GM21717 (cell line): ENCODE results near the gene CBFA2T2.
"Not testable (repeated sequence)": the region's sequence is repeated elsewhere in the genome, so short reads cannot be mapped to it uniquely, and the experiment has no call there.

Source experiments
- ATAC-seq: cut with Tn5 transposase; IDR thresholded peaks from one replicate; pipeline ENCODE4 v1.9.1; 2021; ENCODE audit warnings: mild to moderate bottlenecking, moderate library complexity; ENCODE audit not compliant: unreplicated experiment

CBFA2T2 gene

DNA sequence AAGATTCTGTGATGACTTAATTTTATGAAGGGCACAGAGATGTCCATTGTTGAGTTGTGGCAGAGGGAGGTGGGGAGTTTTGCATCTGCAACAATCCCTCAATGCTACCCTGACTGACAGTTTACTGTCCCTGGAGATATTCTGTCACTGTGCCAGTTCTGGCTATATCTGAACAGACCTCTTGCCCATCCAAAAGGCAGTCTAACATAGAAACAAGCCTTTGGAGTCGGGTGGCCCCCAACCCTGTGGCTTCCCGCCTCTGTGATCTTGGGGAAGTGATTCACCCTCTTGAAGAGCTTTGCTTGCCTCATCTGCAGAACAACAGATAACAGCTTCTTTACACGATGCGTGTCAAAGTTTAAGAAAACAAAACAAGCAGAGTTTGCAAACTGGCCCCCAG is 200.1 kb downstream of the CBFA2T2 start:
- no peak for ATAC-seq

DNA sequence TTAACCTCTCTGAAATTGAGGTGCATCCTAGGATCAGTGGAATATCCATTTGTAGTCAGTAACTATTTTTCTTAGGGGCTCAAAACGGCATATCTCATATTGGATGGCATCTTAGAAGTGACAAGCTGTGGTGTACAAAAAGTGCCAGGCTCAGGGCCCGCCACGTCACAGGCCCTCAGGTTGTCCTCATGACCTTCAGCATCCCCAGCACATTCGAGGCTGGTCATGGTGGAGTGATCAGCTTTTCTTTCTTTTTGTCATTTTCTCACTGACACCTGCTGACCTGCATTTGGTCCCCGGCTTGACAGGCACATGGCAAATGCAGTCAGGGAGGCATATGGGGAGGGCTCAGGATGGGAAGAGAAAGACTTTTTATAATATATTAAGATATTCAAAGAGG is 203.4 kb downstream of the CBFA2T2 start:
- no peak for ATAC-seq

DNA sequence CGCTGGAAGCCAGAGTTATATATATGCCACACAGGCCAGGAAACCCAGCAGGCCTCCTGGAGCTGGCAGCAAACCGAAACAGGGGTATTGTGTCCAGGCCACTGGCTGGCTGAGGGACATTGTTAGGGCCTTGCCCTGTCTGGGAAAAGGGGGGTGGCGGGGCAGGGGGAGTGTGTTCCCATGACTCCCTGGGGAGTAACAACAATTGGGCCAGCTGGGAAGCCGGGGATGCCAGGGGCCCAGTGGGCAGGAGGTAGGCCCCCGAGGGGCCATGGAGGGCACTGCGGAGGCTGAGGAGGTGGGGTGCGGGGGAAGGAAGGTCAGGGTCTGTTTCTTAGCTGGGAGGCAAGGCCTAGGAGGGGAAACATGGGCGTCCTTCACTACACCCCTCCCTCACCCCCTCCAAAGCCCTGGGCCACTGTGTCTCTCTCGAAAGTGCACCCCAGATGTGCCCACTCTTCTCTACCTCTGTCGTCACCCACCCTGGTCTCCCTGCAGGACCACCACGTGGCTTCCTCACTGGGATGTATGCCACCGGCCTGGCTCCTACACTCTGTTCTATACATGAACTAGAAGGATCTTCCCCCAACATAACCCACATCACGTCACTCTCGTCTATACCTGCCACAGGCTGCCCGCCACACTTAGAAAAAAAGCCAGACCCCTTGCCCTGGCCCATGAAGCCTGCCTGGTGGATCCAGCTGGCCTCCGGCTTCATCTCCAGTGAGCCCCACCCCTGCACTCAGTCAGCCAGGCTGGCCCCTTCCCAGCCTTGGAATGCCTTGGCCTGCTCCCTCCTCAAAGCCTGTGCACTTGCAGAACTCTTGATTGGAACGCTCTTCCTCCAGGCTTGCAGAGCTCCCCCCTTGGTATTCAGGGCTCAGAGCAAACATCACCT is 204.1 kb downstream of the CBFA2T2 start:
- no peak for ATAC-seq

DNA sequence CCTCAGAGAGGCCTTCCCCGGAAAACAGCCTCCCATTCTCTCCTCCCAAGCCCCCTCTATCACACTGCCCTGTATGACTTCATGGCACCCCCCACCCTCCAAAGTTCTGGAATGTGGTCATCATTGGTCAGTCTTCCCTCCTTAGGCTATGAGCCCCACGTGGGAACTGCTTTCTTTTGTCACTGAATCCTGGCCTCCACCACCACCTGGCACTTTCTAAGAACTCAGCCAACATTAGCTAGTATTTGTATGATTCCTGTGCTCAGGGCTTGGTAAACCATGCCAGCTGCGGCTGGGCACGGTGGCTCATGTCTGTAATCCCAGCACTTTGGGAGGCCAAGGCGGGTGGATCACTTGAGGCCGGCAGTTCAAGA is 204.7 kb downstream of the CBFA2T2 start:
- no peak for ATAC-seq

DNA sequence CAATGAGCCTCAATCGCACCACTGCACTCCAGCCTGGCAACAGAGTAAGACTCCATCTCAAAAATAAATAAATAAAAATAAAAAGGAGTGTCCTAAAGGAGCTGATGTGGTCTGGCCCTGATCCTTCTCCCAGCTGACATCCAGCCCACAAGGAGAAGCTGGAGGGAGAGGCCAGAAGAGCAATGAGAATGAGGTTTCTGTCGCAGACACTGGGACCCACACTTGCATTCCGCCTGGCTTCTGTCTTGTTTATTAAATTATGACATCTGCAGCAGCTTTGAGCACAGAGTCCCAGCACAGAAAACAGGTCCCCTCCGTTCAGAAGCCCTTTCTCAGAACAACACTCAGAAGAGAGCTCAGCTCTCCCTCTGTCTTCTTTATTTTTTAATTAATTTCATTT is 206.6 kb downstream of the CBFA2T2 start:
- no peak for ATAC-seq

DNA sequence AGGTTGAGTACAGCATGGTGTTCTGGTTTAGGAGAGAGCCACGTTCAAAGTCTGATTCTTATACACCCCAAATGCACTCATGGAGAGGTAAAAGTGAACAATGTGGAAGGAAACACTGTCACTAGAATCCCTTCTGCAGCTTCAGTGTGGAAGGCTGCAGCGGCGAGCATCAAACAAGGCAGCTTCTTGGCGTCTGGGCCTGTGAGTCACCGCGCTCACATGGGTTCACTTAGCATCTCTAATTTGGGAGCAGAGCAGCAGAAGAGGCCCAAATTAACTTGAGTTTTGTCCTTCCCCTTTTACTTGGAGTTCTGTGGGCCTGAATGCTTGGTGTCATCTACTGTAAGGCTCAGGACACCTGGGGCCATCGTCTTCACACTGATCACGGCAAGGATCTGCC is 207.2 kb downstream of the CBFA2T2 start:
- ATAC-seq = no peak

DNA sequence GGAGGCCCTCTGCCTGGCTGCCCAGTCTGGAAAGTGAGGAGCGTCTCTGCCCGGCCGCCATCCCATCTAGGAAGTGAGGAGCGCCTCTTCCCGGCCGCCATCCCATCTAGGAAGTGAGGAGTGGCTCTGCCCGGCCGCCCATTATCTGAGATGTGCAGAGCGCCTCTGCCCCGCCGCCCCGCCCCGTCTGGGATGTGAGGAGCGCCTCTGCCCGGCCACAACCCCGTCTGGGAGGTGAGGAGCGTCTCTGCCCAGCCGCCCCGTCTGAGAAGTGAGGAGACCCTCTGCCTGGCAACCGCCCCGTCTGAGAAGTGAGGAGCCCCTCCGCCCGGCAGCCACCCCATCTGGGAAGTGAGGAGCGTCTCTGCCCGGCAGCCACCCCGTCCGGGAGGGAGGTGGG is 209.1 kb downstream of the CBFA2T2 start:
- not testable (repeated sequence) for ATAC-seq
